NCI-H187 (cell line): ENCODE measurements around the gene NEUROG1.

Source experiments
- DNase-seq, 2 experiments: peaks; one replicate each; lab custom pipeline; 2025; lab: John Stamatoyannopoulos, UW

The NEUROG1 gene, protein sequence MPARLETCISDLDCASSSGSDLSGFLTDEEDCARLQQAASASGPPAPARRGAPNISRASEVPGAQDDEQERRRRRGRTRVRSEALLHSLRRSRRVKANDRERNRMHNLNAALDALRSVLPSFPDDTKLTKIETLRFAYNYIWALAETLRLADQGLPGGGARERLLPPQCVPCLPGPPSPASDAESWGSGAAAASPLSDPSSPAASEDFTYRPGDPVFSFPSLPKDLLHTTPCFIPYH

GRCh38 chr5:135535820-135536801, at the start of gene NEUROG1:
Gene NEUROG1 (minus strand): TSS chr5:135535964. CDS start chr5:135535690, 274 bp downstream.
- DNase-seq, result peak in 1 of 2 experiments; percentile 42

DNA sequence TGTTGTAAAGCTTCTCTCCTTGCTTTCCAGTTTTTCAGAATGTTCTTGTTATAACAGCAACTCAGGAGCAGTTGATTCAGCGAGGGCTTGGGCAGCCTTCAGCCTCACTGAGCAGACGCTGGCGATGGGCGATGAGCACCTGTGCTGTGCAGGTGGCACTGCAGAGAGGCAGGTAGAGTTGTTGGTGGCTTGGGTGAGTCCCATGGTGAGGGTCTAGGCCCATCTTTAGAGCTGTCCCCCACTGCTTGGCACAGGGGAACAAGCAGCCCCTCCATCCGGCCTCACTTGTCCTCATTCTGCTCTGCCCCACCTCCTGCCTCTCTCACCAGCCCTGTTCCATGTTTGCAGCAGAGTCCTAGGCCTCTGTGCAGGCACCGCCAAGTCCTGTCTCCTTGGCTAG, 49.2 kb upstream of the NEUROG1 start:
- no peak for DNase-seq

- no peak for DNase-seq
Observed at GRCh38 chr5:135584276-135584675, 48.5 kb upstream of the NEUROG1 start.

DNA sequence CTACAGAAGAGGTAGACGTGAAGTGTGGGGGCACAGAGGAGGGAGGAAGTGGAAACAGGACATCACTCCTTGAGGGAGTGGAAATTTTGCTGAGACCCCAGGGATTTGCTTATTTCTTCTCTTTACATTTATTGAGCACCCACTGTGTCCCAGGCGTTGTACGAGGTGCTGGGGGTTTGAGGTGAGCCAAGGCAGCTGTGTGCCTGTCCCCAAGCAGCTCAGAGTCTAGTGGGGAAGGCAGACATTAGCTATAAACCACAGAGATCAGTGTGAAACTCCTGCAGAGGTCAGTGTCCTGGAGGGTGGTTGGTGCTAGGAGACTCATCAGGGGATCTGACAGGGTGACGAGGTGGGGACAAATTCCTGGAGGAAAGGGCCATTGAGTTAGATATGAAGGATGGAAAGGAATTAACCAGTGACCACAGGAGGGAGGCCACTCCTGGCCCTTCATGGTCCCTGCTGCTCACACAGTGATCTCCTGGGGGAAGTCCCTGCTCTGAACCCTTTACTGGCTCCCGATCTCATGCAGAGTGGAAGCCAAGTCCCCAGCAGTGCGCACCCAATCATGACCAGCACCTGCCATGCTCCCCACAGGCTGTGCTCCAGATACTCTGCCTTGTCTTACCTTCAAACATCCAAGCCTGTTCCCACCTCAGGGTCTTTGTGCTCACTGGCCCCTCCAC, 46.5 kb upstream of the NEUROG1 start:
- DNase-seq, result no peak

DNA sequence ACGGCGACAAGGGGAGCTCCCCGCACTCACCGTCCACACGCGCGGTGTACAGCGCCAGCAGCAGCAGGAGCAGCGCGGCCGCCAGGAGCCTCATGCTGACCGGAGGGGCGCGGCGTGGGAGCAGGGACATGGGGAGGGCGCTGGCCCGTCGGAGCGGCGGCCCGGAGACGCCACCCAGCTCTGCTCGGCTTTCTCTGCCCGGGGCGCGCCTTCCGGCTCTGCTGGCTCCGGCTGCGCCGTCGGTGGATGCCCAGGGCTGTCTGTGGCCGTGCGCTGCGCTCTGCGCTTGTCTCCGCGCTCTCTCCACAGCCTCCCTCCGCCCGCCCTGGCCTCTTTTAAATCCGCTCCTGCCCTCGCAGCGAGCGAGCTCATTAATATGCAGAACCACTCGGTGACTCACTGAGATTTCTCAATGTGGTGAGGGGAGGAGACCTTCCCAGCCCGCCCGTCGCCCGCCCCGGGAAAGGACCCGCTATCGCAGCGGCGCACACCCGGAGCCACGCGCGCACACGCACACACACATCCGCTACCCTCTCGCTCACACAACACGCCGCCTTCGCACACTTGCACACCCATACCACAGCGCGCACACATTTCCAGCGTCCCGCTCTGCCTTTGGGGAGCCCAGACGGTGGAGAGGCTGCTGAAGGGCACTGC, 43.0 kb upstream of the NEUROG1 start, which contains the start of gene CXCL14:
TSS of gene CXCL14 (minus strand) at position 307 of the 657 bp plus-strand sequence. CDS start at position 94, 213 bp downstream.
- DNase-seq, result no peak

GRCh38 chr5:135578305-135578684, 42.5 kb upstream of the NEUROG1 start:
- DNase-seq, result no peak

DNA sequence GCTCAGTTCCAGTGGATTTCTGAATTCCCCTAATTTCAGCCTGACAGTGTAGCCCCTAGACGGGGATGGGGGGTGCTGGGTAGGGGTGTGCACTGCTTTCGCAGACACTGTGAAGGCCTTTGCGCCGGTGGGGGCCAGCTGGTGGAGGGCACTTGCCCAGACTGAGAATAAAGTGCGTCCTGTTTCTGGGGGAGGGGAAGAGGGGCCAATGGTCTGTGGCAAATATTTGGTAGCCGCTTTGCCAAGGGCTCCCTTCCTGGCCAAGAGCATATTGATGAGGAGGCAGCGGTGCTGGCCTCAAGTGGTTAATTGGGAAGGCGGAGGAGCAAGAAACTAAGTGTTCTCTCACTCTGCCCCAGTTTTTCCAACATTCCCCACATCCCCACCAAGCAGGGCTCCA, 41.7 kb upstream of the NEUROG1 start:
- no peak for DNase-seq

GRCh38 chr5:135576075-135576599, 40.4 kb upstream of the NEUROG1 start:
- no peak for DNase-seq

DNA sequence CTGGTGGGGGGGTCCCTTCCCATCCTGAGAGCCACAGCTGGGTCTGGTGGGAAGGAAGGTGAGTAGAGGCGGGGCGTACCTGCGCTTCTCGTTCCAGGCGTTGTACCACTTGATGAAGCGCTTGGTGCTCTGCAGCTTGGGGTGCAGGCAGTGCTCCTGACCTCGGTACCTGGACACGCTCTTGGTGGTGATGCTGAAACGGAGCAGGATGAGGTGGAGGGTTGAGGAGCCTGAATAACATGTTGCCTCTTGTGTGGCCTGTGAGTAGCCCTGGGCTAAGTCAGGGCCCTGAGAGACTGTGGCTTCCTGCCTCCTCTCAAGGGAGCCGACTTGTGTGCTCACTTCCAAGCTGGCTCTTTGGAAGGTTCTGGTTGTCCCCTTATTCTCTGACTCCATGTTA, 38.7 kb upstream of the NEUROG1 start:
- no peak for DNase-seq

DNA sequence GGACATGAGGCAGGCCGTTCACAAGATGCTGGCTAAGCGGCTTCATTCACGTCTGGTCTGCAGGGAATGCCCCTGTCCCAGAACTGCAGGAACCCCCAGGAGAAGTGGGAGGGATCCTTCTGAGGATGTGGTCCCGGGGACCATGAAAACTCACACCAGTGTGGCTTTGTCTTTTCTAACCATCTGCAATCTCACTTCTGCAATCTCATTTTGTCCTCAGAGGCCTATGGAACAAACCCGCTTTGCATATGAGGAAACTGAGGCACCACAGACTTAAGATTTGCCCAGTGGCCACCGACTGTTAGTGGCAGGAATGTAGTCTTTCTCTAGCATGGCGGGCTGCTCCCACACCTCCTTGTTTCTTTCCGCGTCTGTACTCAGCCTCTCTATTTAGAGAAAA, 36.1 kb upstream of the NEUROG1 start:
- no peak for DNase-seq

DNA sequence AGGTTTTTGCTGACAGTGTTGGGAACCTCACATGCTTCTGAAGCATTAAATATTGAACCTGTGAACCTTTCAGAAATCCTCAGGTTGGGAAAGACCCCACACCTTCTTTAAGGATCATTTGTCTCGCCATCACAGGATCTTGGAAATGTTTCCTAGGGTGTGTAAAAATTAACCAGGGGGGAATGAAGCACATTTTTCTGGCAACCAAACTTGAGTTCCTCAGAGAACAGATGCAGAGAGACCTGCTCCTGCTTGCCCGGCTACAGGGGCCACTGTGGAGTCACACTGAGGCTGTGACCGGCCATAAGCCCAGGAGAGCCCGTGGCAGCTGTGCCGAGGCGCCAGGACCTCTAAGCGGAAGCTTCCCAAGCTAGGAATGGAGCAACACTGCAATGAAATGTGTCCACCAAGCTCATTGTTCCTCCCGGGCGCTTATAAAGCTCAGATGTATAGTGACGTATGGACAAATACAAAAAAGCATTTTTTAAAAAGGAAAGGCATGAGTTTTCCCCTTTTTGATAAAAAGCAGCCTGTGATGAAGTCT, 35.4 kb upstream of the NEUROG1 start:
- no peak for DNase-seq

DNA sequence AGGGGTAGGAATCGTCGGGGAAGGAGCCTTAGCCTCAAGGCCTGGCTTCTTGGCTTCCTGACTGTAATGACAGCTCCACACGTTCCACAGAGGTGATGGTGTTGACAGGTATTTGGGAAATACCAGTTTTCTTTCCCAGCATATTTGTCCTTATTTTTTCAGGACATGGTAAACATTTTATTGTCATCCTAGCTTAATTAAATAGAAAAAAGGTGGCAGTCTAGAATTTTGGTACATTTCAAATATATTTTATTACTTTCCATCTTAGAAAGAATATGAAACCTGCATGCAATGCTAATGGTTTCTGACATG, 34.6 kb upstream of the NEUROG1 start:
- no peak for DNase-seq

- DNase-seq, result no peak
Observed at GRCh38 chr5:135569755-135570452, 34.1 kb upstream of the NEUROG1 start.

DNA sequence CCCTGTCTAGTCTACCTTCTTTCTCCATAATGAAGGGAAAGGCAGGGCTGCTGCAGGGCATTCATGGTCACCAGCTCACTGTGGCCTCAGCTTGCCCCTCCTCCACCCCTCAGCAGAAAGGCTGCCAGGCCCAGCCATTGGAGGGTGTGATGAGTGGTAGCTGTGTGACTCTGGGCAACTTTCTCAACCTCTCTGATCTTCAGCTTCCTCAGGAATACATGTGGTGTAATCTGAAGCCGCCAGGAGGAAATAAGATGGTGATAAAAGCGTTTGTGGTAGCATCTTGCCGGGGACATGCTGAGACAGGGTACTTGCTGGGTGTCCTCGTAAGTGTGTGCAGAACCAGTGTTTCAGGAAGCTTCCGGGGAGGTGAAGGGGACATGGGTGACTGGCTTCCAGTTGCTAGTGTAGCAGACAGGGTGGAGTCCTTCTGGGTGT, 33.2 kb upstream of the NEUROG1 start:
- no peak for DNase-seq

GRCh38 chr5:135568246-135568645, 32.5 kb upstream of the NEUROG1 start:
- DNase-seq, result no peak

GRCh38 chr5:135567661-135568060, 31.9 kb upstream of the NEUROG1 start:
- DNase-seq, result no peak

- no peak for DNase-seq
Observed at GRCh38 chr5:135566422-135567400, 30.9 kb upstream of the NEUROG1 start.

- no peak for DNase-seq
Observed at GRCh38 chr5:135565725-135566421, 30.1 kb upstream of the NEUROG1 start.

- DNase-seq, result no peak
Observed at GRCh38 chr5:135565266-135565665, 29.5 kb upstream of the NEUROG1 start.
